SK-N-SH (cell line): ENCODE measurements around the gene CDKN2B-AS1. TPM values are rescaled to one million over a fixed set of nuclear protein-coding genes. Genes with fewer than 3 reads are reported as not detected.

ENCODE experiments used
- CTCF ChIA-PET: fragments of 300-600, 350-600 bp; formaldehyde crosslinking; extraction: SDS; loops from one replicate; lab custom pipeline; 2021; lab: Yijun Ruan, JAX
- POLR2A ChIA-PET: fragments of 350-600 bp; sonication (Branson Sonifier 250); formaldehyde crosslinking; extraction: SDS; loops from one replicate; lab custom pipeline; 2020; ENCODE audit warnings: antibody characterized with exemption, inconsistent platforms; lab: Yijun Ruan, JAX
- DNase-seq: peaks from one replicate; pipeline ENCODE4 v3.0.0; 2012
- H2AFZ ChIP-seq: fragments of 200-600 bp; sonication (generic); 2 replicates; pipeline ENCODE4 v1.8.1; 2016; ENCODE audit warnings: antibody characterized with exemption, mild to moderate bottlenecking, low read depth
- H3F3A ChIP-seq: fragments of 200-600 bp; sonication (generic); replicated peaks from 2 replicates; pipeline ENCODE3; 2016; ENCODE audit warnings: antibody characterized with exemption, mild to moderate bottlenecking; ENCODE audit not compliant: insufficient read depth
- H3K27ac ChIP-seq, 2 experiments: fragments of 200-500 bp in 1 of 2; fragments of 200-600 bp in 1 of 2; sonication (Bioruptor generic) in 1 of 2; sonication (generic), shearing (Covaris generic) in 1 of 2; 2 replicates each; pipeline versions ENCODE4 v1.5.1 to v1.6.1; 2014 to 2016; ENCODE audit warnings: low read depth in 2 of 2, inconsistent platforms in 1 of 2, low read length in 1 of 2, mild to moderate bottlenecking in 1 of 2, mixed read lengths in 1 of 2
- H3K27me3 ChIP-seq: fragments of 200-600 bp; sonication (generic), shearing (Covaris generic); 2 replicates; pipeline ENCODE4 v1.6.1; 2016; ENCODE audit warnings: mixed run types; ENCODE audit not compliant: insufficient read depth
- H3K36me3 ChIP-seq, 2 experiments: fragments of 200-500 bp in 1 of 2; fragments of 200-600 bp in 1 of 2; sonication (Bioruptor generic) in 1 of 2; sonication (generic) in 1 of 2; replicated peaks in 1 of 2; 2 replicates each; pipeline versions ENCODE3 to v1.5.1; 2014 to 2016; ENCODE audit warnings: low read length in 1 of 2, mild to moderate bottlenecking in 1 of 2; ENCODE audit not compliant: insufficient read depth in 2 of 2, control insufficient read depth in 1 of 2
- H3K4me1 ChIP-seq, 2 experiments: fragments of 200-500 bp in 1 of 2; fragments of 200-600 bp in 1 of 2; sonication (Bioruptor generic) in 1 of 2; sonication (generic), shearing (Covaris generic) in 1 of 2; 2 replicates each; pipeline versions ENCODE4 v1.5.1 to v1.6.1; 2014 to 2016; ENCODE audit warnings: low read depth in 1 of 2, low read length in 1 of 2, mixed run types in 1 of 2; ENCODE audit not compliant: insufficient read depth in 2 of 2, control insufficient read depth in 1 of 2
- H3K4me2 ChIP-seq: fragments of 200-600 bp; sonication (generic), shearing (Covaris generic); 2 replicates; pipeline ENCODE4 v1.6.1; 2017; ENCODE audit warnings: mixed run types
- H3K4me3 ChIP-seq, 2 experiments: fragments of 200-500 bp in 1 of 2; fragments of 200-600 bp in 1 of 2; sonication (Bioruptor generic) in 1 of 2; sonication (generic), shearing (Covaris generic) in 1 of 2; 2 replicates each; pipeline versions ENCODE4 v1.5.1 to v1.8.1; 2014 to 2016; ENCODE audit warnings: low read depth in 2 of 2, inconsistent platforms in 1 of 2, low read length in 1 of 2, mild to moderate bottlenecking in 1 of 2, mixed read lengths in 1 of 2, moderate library complexity in 1 of 2
- H3K79me2 ChIP-seq: fragments of 200-600 bp; sonication (generic); 2 replicates; pipeline ENCODE4 v1.8.1; 2017; ENCODE audit warnings: mild to moderate bottlenecking; ENCODE audit not compliant: insufficient read depth
- H3K9ac ChIP-seq: fragments of 200-600 bp; sonication (generic); 2 replicates; pipeline ENCODE4 v1.6.1; 2017; ENCODE audit warnings: mixed run types
- H3K9me2 ChIP-seq: fragments of 200-600 bp; sonication (generic); 2 replicates; pipeline ENCODE4 v1.6.1; 2017; ENCODE audit warnings: mixed run types
- H3K9me3 ChIP-seq: fragments of 200-600 bp; sonication (generic); 2 replicates; pipeline ENCODE4 v1.6.1; 2017; ENCODE audit warnings: mixed run types, mild to moderate bottlenecking, moderate library complexity
- H4K20me1 ChIP-seq: fragments of 200-600 bp; sonication (generic); 2 replicates; pipeline ENCODE4 v1.6.1; 2017; ENCODE audit warnings: mild to moderate bottlenecking, mixed run types; ENCODE audit not compliant: insufficient read depth
- CTCF ChIP-seq: fragments of 200-600 bp; sonication (generic); IDR thresholded peaks from 2 replicates; pipeline ENCODE4 v1.6.1; 2017; ENCODE audit warnings: antibody characterized with exemption, mild to moderate bottlenecking, moderate library complexity
- GATA2 ChIP-seq: sonication (generic); formaldehyde crosslinking; IDR thresholded peaks from 2 replicates; pipeline ENCODE4 v1.5.0; 2020; ENCODE audit warnings: mild to moderate bottlenecking, missing genetic modification reagents
- IRF3 ChIP-seq: fragments of 150-350 bp; IDR thresholded peaks from 2 replicates; pipeline ENCODE4 v1.6.1; 2016; ENCODE audit warnings: mild to moderate bottlenecking, low read depth, low read length
- JUND ChIP-seq: IDR thresholded peaks from 2 replicates; pipeline ENCODE4 v1.4.0; 2012
- POLR2AphosphoS5 ChIP-seq: IDR thresholded peaks from 2 replicates; pipeline ENCODE4 v1.6.1; 2012; ENCODE audit warnings: low read depth, low read length
- RAD21 ChIP-seq: IDR thresholded peaks from 2 replicates; pipeline ENCODE4 v1.6.1; 2012; ENCODE audit warnings: mild to moderate bottlenecking, low read length
- REST ChIP-seq: IDR thresholded peaks from 2 replicates; pipeline ENCODE4 v1.6.1; 2012; ENCODE audit warnings: mild to moderate bottlenecking, low read depth, low read length, moderate library complexity
- RFX5 ChIP-seq: IDR thresholded peaks from 2 replicates; pipeline ENCODE4 v1.6.1; 2012; ENCODE audit warnings: mild to moderate bottlenecking, improper control_type of control experiment, low read length
- RXRA ChIP-seq: IDR thresholded peaks from 2 replicates; pipeline ENCODE4 v1.4.0; 2012; ENCODE audit warnings: low read depth, mild to moderate bottlenecking, borderline replicate concordance
- SIN3A ChIP-seq: IDR thresholded peaks from 2 replicates; pipeline ENCODE4 v1.6.1; 2012; ENCODE audit warnings: low read depth, mild to moderate bottlenecking, low read length, moderate library complexity, borderline replicate concordance
- TAF1 ChIP-seq: IDR thresholded peaks from 2 replicates; pipeline ENCODE4 v1.6.1; 2012; ENCODE audit warnings: low read depth, mild to moderate bottlenecking, low read length, moderate library complexity, borderline replicate concordance
- USF2 ChIP-seq: fragments of 150-350 bp; IDR thresholded peaks from 2 replicates; pipeline ENCODE4 v1.6.1; 2017; ENCODE audit warnings: antibody characterized with exemption, low read length, low read depth, borderline replicate concordance
- YY1 ChIP-seq: IDR thresholded peaks from 2 replicates; pipeline ENCODE4 v1.4.0; 2012; ENCODE audit warnings: low read depth, mild to moderate bottlenecking
- ZBTB33 ChIP-seq: IDR thresholded peaks from 2 replicates; pipeline ENCODE4 v1.4.0; 2012; ENCODE audit warnings: low read depth, borderline replicate concordance
- WGBS: methylation state at CpG from one replicate; pipeline ENCODE4 v1.1.6; 2017; ENCODE audit warnings: low lambda C conversion rate; 5-methylcytosine and 5-hydroxymethylcytosine counted together
- polyA plus RNA-seq, 3 experiments: library from polyadenylated mRNA; depleted of rRNA; stranded (reverse); fragments of >200 nt; gene quantifications; 2 replicates each; pipeline ENCODE4 v1.2.3, GENCODE V29; 2012

Gene CDKN2B-AS1
- polyA plus RNA-seq, 1 of the 3 experiments (the other 2 are of a cell fraction): 0.25 TPM

GRCh38 chr9:22039258-22039657, 44.7 kb downstream of the CDKN2B-AS1 start:
- peaks cover 5% of the 10 kb centered on the region for H3F3A ChIP-seq
- CTCF ChIA-PET: interaction anchor here (1.1 to 9.0 kb wide), 6 partner anchors 13 to 227 kb away, joined by 3 to 100 read pairs (median 13); partner anchors contain the start of gene CDKN2B
- POLR2A ChIA-PET: no interaction called here
- H3K4me2 ChIP-seq: no peak overlapping the region
- H3K9me3 ChIP-seq: no peaks in the 10 kb centered on the region
- no peak for TF ChIP-seq POLR2AphosphoS5
- no peak for TF ChIP-seq RXRA
- TF ChIP-seq TAF1: no peak
- no peak for TF ChIP-seq GATA2
- TF ChIP-seq ZBTB33: no peak
- no peak for TF ChIP-seq JUND
- no peak for TF ChIP-seq REST
- TF ChIP-seq YY1: no peak
- no peak for TF ChIP-seq RAD21
- no peak for TF ChIP-seq SIN3A
- TF ChIP-seq USF2: no peak
- no peak for TF ChIP-seq RFX5
- TF ChIP-seq IRF3: no peak
- no peak for TF ChIP-seq CTCF
- no peaks in the 10 kb centered on the region for H3K36me3 ChIP-seq
- DNase-seq: no peak
- H3K4me3 ChIP-seq: no peak overlapping the region
- no peak overlapping the region for H2AFZ ChIP-seq
- no peaks in the 10 kb centered on the region for H4K20me1 ChIP-seq
- H3K27ac ChIP-seq: no peak overlapping the region
- whole genome bisulfite sequencing: 66% methylated on average over 3 of the region's 3 CpGs
- no peaks in the 10 kb centered on the region for H3K9me2 ChIP-seq
- no peak overlapping the region for H3K9ac ChIP-seq
- no peaks in the 10 kb centered on the region for H3K27me3 ChIP-seq
- H3K79me2 ChIP-seq: no peaks in the 10 kb centered on the region
- H3K4me1 ChIP-seq: no peaks in the 10 kb centered on the region; a peak in 1 of 4 replicates
